ENCODE results near the gene COL8A1. TPM values are rescaled to one million over a fixed set of nuclear protein-coding genes. Genes with fewer than 3 reads are reported as not detected.
"Not testable (repeated sequence)": the region's sequence is repeated elsewhere in the genome, so short reads cannot be mapped to it uniquely, and the experiment has no call there.

Gene COL8A1
- total RNA-seq, 1 experiment from 2014 or later: 0.13 TPM

- Histone ChIP-seq H3K27me3 (ENCODE audit: control insufficient read depth, insufficient read depth, low read length) (no peaks in the 10 kb centered on the region), H3K4me3 (ENCODE audit: low read depth in 2 of 2, low read length in 2 of 2) (no peak overlapping the region), H3K4me1 (ENCODE audit: control insufficient read depth, insufficient read depth, low read length) (no peaks in the 10 kb centered on the region), H3K27ac (ENCODE audit: low read length) (no peak overlapping the region), H3K36me3 (ENCODE audit: control insufficient read depth, insufficient read depth, low read length) (no peaks in the 10 kb centered on the region), H3K9me3 (ENCODE audit: control insufficient read depth, insufficient read depth, low read depth, low read length) (no peaks in the 10 kb centered on the region)
- in situ Hi-C loops (cut with HindIII; ENCODE audit: low pct_unique_long_range_greater_than_20kb, low sequenced_read_pairs): no loop called here
- ChIA-PET CTCF (no interaction called here), POLR2A (no interaction called here)
- no peak for TF ChIP-seq TCF7L2 (IDR thresholded peaks at IDR 0.05; ENCODE audit: low read depth, low read length)
- TF ChIP-seq REST (IDR thresholded peaks at IDR 0.05; ENCODE audit: insufficient read depth in 1 of 2, low read depth in 2 of 2, low read length in 1 of 2): no peak
- no peak for TF ChIP-seq SIN3A (IDR thresholded peaks at IDR 0.05; ENCODE audit: borderline replicate concordance, insufficient read depth, low read depth, low read length)
- no peak for TF ChIP-seq POLR2AphosphoS5 (IDR thresholded peaks at IDR 0.05; ENCODE audit: low read depth, low read length)
- no peak for TF ChIP-seq CTCF (IDR thresholded peaks at IDR 0.05)
- DNase-seq (ENCODE audit: low read depth, low spot score) (no peak), ATAC-seq (no peak)
- BruUV-seq (replicated peaks): no TSS peak
- intact Hi-C loops (cut with micrococcal nuclease; ENCODE audit: unreplicated experiment): no loop called here
Measured at GRCh38 chr3:99730870-99731269, 92.5 kb downstream of the COL8A1 start.

- ATAC-seq (no peak), DNase-seq (ENCODE audit: low read depth, low spot score) (no peak)
- CTCF ChIA-PET: no interaction called here
- Histone ChIP-seq H3K27me3 (ENCODE audit: control insufficient read depth, insufficient read depth, low read length) (no peaks in the 10 kb centered on the region), H3K36me3 (ENCODE audit: control insufficient read depth, insufficient read depth, low read length) (no peaks in the 10 kb centered on the region), H3K27ac (ENCODE audit: low read length) (no peak overlapping the region), H3K4me1 (ENCODE audit: control insufficient read depth, insufficient read depth, low read length) (no peaks in the 10 kb centered on the region), H3K9me3 (ENCODE audit: control insufficient read depth, insufficient read depth, low read depth, low read length) (no peaks in the 10 kb centered on the region), H3K4me3 (ENCODE audit: low read depth in 2 of 2, low read length in 2 of 2) (no peak overlapping the region)
- POLR2A ChIA-PET: no interaction called here
- in situ Hi-C loops (cut with HindIII; ENCODE audit: low pct_unique_long_range_greater_than_20kb, low sequenced_read_pairs): no loop called here
- TF ChIP-seq SIN3A (IDR thresholded peaks at IDR 0.05; ENCODE audit: borderline replicate concordance, insufficient read depth, low read depth, low read length): no peak
- no peak for TF ChIP-seq CTCF (IDR thresholded peaks at IDR 0.05)
- no peak for TF ChIP-seq REST (IDR thresholded peaks at IDR 0.05; ENCODE audit: insufficient read depth in 1 of 2, low read depth in 2 of 2, low read length in 1 of 2)
- no peak for TF ChIP-seq TCF7L2 (IDR thresholded peaks at IDR 0.05; ENCODE audit: low read depth, low read length)
- TF ChIP-seq POLR2AphosphoS5 (IDR thresholded peaks at IDR 0.05; ENCODE audit: low read depth, low read length): no peak
- no TSS peak for BruUV-seq (replicated peaks)
- intact Hi-C loops (cut with micrococcal nuclease; ENCODE audit: unreplicated experiment): no loop called here
Measured at GRCh38 chr3:99731499-99731898, 93.1 kb downstream of the COL8A1 start.

GRCh38 chr3:99740371-99740770 is 102.0 kb downstream of the COL8A1 start:
- POLR2A ChIA-PET: interaction anchor here (0.7 kb wide), 1 partner anchor 1900 kb away, joined by 3 read pairs; no protein-coding TSS in a partner anchor
- in situ Hi-C loops (cut with HindIII; ENCODE audit: low pct_unique_long_range_greater_than_20kb, low sequenced_read_pairs); ATAC-seq; H3K36me3 ChIP-seq (ENCODE audit: control insufficient read depth, insufficient read depth, low read length); DNase-seq (ENCODE audit: low read depth, low spot score); H3K27ac ChIP-seq (ENCODE audit: low read length); BruUV-seq (replicated peaks); H3K9me3 ChIP-seq (ENCODE audit: control insufficient read depth, insufficient read depth, low read depth, low read length); H3K4me3 ChIP-seq (ENCODE audit: low read depth in 2 of 2, low read length in 2 of 2); H3K4me1 ChIP-seq (ENCODE audit: control insufficient read depth, insufficient read depth, low read length); H3K27me3 ChIP-seq (ENCODE audit: control insufficient read depth, insufficient read depth, low read length); intact Hi-C loops (cut with micrococcal nuclease; ENCODE audit: unreplicated experiment); CTCF ChIA-PET: not testable (repeated sequence)

All from Panc1 (cell line).